Neutrophil (primary cell): Measurements from ENCODE around the gene TRAF4.

Experiments used
- H3K27ac ChIP-seq: fragments of 200-600 bp; sonication (generic); 2 replicates; pipeline ENCODE4 v1.5.1; 2016; ENCODE audit warnings: mild to moderate bottlenecking, moderate library complexity
- H3K27me3 ChIP-seq: fragments of 200-600 bp; sonication (generic); 2 replicates; pipeline ENCODE4 v1.6.0; 2016; ENCODE audit warnings: mild to moderate bottlenecking
- H3K36me3 ChIP-seq: fragments of 200-600 bp; sonication (generic); 2 replicates; pipeline ENCODE4 v1.5.1; 2017
- H3K4me1 ChIP-seq, 2 experiments: fragments of 200-600 bp in 1 of 2; sonication (generic) in 1 of 2; 1 replicate in 1 of 2; 2 replicates in 1 of 2; pipeline versions ENCODE4 v1.5.1 to v1.6.1; 2013 to 2016; ENCODE audit warnings: low read depth in 1 of 2, low read length in 1 of 2, mild to moderate bottlenecking in 1 of 2, moderate library complexity in 1 of 2; ENCODE audit not compliant: control insufficient read depth in 1 of 2, insufficient read depth in 1 of 2
- H3K4me3 ChIP-seq, 2 experiments: fragments of 200-600 bp in 1 of 2; sonication (generic) in 1 of 2; 1 replicate in 1 of 2; 2 replicates in 1 of 2; pipeline ENCODE4 v1.5.1; 2013 to 2016; ENCODE audit warnings: low read depth in 1 of 2, low read length in 1 of 2, mild to moderate bottlenecking in 1 of 2, moderate library complexity in 1 of 2
- H3K9me3 ChIP-seq: fragments of 200-600 bp; sonication (generic); 2 replicates; pipeline ENCODE4 v1.5.1; 2016
- TF ChIP-seq, protein P1 (sequence below): fragments of 200-600 bp; sonication (generic); IDR thresholded peaks from 2 replicates; pipeline ENCODE4 v1.5.1; 2016; ENCODE audit warnings: antibody characterized with exemption

Gene TRAF4

DNA sequence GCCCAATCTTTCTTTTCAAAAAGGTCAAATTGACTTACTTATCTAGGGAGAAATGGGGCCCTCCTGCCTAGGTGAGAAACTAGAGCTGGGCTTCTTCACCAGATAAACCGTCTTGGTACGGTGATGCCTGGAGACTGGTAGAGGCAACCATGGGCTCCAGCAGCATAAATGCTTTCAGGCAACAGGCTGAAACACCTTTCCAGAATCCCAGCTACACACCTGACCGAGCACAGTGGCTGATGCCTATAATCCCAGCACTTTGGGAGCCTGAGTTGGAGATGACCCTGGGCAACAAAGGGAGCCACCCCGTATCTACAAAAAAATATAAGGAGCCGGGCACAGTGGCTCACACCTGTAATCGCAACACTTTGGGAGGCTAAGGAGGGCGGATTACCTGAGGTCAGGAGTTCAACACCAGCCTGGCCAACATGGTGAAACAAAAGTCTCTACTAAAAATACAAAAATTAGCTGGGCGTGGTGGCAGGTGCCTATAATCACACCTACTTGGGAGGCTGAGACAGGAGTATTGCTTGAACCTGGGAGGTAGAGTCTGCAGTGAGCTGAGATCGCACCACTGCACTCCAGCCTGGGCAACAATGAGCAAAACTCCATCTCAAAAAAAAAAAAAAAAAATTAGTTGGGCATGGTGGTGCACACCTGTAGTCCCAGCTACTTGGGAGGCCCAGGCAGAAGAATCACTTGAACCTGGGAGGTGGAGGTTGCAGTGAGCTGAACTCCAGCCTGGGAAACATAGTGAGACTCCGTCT is 8.0 kb downstream of the TRAF4 start:
- H3K4me1 ChIP-seq, result peaks cover 0 to 11% of the 10 kb centered on the region in 2 experiments
- H3K27ac ChIP-seq, result no peak overlapping the region
- no peaks in the 10 kb centered on the region for H3K9me3 ChIP-seq
- H3K4me3 ChIP-seq, result no peak overlapping the region
- H3K36me3 ChIP-seq, result no peaks in the 10 kb centered on the region
- TF ChIP-seq, protein P1, sequence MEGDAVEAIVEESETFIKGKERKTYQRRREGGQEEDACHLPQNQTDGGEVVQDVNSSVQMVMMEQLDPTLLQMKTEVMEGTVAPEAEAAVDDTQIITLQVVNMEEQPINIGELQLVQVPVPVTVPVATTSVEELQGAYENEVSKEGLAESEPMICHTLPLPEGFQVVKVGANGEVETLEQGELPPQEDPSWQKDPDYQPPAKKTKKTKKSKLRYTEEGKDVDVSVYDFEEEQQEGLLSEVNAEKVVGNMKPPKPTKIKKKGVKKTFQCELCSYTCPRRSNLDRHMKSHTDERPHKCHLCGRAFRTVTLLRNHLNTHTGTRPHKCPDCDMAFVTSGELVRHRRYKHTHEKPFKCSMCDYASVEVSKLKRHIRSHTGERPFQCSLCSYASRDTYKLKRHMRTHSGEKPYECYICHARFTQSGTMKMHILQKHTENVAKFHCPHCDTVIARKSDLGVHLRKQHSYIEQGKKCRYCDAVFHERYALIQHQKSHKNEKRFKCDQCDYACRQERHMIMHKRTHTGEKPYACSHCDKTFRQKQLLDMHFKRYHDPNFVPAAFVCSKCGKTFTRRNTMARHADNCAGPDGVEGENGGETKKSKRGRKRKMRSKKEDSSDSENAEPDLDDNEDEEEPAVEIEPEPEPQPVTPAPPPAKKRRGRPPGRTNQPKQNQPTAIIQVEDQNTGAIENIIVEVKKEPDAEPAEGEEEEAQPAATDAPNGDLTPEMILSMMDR, result no peak
- peaks cover 8% of the 10 kb centered on the region for H3K27me3 ChIP-seq

DNA sequence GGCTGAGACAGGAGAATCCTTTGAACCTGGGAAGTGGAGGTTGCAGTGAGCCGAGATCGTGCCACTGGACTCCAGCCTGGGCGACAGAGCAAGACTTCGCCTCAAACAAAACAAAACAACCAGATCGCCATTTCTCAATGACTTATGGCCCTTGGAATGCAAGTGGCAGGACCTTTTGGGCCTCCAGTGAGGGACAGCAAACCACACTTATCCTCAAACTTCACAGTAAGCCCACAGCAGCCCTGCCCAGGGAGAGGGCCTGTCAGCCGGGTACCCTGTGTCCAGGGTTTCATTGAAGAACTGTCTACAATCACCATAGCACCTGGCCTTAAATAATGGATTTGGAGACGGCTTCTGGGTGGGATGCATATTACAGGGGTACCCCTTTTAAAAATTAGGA is 11.7 kb downstream of the TRAF4 start:
- Histone ChIP-seq H3K27ac (no peak overlapping the region), H3K4me1 (peaks cover under 1% of the 10 kb centered on the region in 2 experiments), H3K4me3 (no peak overlapping the region), H3K27me3 (no peaks in the 10 kb centered on the region), H3K9me3 (no peaks in the 10 kb centered on the region), H3K36me3 (peaks cover 21% of the 10 kb centered on the region)
- TF ChIP-seq, protein P1, result no peak

DNA sequence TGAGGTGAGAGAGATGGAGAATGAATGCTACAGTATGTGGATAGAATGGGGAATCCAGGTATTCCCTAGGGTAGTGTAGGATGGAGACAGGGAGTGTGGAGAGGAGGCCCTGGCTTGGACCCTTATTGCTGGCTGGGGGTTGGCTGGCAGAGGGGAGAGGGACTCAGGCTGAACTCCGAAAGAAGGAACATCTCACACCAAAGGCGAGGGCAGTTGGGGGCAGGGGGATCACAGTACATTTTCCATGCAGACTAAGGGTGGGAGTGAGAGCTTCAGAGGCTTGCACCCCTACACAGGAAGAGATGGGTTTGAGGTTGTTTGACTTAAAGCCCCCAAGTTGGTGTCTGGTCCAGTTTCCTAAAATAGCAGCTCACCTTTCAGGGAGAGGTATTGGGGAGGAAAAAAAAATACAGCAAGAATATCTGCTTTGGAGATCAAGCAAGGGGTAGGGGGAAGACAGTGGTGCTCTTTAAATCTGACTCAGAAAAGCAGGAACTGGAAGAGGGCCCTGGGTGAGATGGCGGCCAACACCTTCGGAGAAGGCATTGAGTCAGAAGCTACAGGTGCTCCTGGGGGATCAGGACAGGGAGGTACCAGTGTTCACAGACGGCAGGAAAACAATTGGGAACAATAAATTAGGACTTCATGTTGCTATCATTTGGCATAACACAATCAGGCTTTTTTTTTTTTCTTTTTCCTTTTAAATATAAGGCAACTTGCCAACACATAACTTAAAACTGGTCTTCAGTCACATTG is 12.4 kb downstream of the TRAF4 start:
- H3K9me3 ChIP-seq, result no peaks in the 10 kb centered on the region
- no peak overlapping the region for H3K27ac ChIP-seq
- TF ChIP-seq, protein P1, result no peak
- no peak overlapping the region for H3K4me3 ChIP-seq
- peaks cover 21% of the 10 kb centered on the region for H3K36me3 ChIP-seq
- H3K4me1 ChIP-seq, result peaks cover 8% of the 10 kb centered on the region in 2 experiments
- H3K27me3 ChIP-seq, result no peaks in the 10 kb centered on the region

DNA sequence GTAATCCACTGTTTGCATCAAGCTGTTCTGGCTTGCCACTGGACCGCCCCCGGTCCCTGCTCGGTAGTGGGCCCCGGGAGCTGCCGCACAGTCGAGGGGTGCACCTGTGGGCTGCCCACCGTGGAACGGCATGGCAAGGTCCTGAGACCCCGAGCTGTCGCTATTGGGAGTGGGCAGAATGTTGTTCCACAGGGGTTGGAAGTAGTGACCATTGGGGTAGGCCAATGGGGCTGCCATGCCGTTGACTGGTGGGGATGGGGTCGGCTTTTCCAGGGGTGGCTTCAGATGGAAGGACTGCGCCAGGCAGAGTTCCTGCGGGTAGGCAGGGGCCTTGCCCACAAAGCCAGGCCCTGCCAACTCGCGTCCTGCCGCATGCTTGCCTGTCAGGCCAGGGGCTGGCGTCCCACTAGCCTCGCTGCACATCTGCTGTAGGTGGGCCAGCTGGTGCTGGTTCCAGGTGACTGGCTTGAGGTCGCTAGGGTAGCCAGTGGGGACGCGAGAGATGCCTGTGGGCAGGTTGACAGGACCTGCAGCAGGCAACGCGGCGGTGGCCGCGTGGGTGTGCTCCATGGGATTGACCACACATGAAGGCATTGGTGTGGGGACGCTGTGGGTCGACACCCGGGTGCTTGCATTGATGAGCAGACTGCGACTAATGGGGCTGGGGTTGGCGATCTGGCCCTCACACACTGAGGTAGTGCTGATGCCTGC is 14.8 kb downstream of the TRAF4 start:
- Histone ChIP-seq H3K27me3 (no peaks in the 10 kb centered on the region), H3K4me3 (no peak overlapping the region), H3K4me1 (peaks cover 18 to 22% of the 10 kb centered on the region in 2 experiments), H3K9me3 (no peaks in the 10 kb centered on the region), H3K27ac (no peak overlapping the region), H3K36me3 (peaks cover 21% of the 10 kb centered on the region)
- TF ChIP-seq, protein P1, result no peak

DNA sequence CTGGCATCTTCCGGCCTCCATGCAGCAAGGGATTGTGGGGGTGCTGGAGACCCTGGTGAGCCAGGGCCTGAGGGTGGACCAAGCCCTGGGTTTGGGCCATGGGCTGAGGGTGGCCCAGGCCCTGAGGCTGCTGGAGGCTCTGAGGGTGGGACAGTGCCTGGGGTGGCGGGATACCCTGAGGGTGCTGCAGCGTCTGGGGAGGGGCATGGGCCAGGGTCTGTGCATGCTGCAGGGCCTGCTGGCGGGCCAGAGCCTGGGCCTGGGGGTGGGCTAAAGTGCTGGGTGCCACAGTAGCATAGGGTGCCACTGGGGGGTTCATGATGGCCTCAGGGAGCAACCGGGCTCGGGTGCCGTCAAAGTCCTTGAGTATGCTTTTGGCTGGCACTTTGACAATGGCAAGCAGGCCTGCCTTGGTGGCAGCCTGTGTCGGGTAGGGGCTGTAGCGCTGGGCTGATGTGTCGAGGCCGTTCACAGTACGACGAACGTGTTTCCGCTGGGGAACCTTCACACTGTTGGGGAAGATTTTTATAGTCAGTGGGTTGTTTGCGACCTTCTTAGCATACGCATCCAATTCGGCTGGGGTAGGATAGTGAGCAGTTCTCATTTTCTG is 15.6 kb downstream of the TRAF4 start:
- TF ChIP-seq, protein P1, result no peak
- H3K4me3 ChIP-seq, result no peak overlapping the region
- peaks cover 21% of the 10 kb centered on the region for H3K36me3 ChIP-seq
- no peak overlapping the region for H3K27ac ChIP-seq
- H3K9me3 ChIP-seq, result no peaks in the 10 kb centered on the region
- H3K27me3 ChIP-seq, result no peaks in the 10 kb centered on the region
- peaks cover 18 to 25% of the 10 kb centered on the region in 2 experiments for H3K4me1 ChIP-seq
